ENCODE data around the gene MBNL3.

MBNL3 gene

DNA sequence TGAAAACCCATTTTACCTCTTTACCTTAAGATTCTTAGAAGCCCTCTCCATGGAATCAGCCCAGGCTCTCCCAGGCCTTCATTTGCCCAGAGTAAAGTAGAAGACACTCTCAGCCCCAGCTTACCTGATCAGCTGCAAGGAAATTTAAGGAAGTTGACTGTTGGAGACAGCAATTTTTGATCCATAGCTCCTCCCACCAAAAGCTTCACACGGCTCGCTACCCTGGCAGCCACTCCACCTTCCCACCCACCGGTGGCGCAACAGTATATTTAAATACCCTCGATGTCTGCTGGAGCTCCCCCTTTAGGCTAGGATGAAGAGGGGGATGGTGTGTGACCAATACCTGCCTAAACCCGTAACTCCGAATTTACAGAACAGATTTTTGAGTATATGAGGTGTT lies 75.4 kb downstream of the MBNL3 start:
- DNase-seq, result no peak

DNA sequence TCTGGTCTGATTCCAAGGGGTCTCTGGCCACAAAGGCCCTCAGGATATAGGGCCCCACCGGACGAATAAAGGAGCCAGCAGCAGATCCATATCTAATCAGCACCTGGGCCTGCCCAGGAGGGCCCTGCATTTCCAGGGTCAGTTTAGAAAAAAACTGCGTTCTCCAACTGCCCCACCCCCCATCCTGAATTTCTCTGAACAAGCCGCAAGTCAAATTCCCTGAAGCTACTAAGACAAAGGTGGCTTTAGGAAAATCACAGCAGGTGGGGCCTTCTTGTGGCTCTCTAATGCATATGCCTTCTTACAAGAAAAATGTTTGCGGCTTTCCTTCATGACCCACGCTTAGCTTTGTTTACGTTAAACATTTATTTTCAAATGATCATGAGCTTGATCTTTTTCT lies 76.6 kb downstream of the MBNL3 start:
- DNase-seq, result no peak

DNA sequence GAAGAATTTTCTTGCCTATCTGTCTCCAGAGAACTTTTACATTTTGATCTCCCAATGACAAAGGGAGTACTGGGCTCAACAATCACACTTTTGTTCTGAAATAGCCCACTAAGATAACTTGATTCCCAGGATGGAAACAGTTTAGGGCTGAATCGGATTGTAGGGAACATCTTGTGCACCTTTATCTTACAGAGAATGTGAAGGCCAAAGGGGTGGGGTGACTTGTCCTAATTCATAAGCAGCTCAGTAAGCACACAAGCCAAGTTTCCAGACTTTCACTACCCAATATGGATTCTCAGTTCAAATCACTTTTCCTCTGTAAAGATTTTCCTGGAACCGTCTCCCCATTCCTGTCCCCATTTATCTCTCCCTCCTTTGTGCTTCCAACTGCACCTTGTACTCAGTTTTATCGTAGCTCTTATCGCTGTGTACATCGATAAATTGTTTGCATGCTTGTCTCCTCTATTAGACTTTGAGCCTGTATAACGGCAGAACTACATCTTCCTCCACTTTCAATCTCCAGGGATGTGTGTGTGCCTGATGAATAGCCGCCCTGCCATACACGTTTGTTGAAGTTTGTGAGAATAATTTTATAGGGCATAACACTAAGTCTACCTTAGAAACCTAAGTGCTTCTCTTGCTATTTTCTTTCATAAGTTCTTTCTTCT lies 77.4 kb downstream of the MBNL3 start:
- DNase-seq, result no peak

DNA sequence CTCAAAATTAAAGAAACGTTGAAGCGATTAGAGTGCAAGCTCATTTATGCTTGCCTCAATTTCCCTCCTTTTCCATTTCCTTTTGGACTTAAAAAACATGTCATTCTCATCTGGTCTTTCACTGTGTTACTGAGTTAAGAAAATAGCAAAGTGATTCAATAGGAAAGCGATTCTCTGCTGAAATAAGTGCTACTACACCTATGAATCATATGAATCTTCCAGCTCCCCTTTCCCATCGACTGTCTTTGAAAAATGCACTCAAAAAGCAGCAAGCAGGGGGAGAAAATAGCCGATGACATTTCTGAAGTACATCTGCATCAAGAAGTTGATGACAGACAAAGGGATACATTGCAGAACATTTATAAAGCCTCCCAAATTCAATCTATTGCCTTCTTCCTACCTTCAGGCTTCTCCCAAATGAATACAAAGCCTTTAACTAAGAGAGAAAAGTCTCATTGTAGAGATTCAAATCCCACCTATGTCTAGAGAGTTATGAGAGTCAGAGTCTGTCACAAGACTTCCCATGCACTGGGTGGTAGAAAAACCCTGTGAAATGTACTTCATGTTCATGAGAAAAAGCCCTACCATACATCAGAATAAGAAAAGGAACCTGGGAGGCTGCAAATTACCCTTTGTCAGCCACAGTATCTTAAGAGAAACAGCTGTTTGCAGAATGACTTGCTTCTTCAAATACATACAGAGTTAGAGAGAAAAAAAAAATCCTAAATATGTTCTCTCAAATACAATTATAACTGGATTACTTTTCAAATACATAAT lies 78.9 kb downstream of the MBNL3 start:
- no peak for DNase-seq

DNA sequence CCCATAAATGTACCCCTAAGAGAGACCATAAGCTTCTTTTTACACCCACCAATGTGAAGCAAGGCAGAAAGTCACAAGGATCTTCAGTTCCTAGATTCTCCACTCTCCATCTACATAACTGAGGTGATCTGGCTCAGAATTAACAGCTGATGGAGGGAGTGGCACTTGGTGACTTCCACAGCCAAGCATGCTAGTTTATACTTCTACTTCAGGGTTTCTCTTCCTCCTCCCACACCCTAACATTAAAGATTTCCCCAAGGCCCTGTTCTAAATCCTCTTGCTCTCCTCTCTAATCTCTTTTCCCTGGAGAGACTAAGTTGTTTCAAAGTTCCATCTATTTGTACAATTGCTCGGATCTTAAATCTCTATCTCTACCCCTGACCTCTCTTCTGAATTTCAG lies 81.1 kb downstream of the MBNL3 start:
- DNase-seq, result no peak

DNA sequence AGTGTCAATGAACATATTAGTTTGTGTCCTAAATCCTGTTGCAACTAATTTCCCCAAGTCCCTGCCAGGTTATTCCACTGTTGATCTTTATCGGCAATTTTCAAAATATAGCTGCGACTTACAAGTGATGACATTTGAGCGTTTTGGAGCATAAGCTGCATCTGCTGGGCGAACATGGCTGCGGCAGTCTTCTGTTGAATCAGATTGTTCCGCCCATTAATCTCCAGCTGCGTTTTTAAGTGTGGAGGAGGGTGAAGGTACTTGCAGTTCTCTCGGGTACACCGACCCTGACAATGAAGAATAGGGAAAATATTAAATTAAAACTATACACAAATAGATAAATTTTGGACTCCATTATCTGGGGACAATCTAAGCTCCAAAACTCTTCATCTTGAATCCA lies 82.7 kb downstream of the MBNL3 start:
- no peak for DNase-seq

DNA sequence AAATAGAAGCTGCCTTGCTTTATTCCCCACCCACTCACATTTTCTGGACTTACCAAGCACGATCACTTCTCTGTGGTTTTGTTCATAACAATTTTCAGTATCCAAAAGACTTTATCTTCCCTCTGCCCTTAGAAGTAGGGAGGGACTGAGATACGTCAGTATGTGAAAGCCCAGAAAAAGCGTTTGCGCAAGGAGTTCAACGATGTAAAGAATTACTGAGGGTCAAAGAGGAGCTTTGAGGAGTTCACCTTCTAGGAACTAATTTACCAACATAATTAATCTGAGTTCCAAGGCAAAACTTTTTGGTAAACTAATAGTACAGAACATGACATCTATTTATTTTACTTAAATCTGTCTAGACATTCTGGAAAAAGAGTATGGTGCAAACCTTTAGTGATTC lies 84.6 kb downstream of the MBNL3 start:
- DNase-seq, result no peak

DNA sequence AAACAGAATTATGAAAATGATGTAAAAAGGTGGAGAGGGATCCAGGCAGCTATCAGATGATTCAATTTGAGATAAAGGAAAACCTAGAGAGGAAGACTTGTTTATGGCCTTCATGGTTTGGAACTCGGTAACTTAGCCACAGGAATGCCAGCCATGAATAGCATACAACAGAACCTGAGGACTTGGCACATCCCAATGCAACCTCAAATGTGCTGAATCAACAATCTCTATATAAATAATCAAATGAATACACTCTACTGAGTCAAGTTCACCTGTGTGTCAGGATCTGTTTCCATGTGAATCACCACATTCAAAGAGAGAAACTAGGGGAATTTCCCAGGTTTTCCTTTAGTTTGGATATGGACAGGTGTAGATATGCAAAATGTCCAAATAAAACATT lies 86.9 kb downstream of the MBNL3 start:
- no peak for DNase-seq

DNA sequence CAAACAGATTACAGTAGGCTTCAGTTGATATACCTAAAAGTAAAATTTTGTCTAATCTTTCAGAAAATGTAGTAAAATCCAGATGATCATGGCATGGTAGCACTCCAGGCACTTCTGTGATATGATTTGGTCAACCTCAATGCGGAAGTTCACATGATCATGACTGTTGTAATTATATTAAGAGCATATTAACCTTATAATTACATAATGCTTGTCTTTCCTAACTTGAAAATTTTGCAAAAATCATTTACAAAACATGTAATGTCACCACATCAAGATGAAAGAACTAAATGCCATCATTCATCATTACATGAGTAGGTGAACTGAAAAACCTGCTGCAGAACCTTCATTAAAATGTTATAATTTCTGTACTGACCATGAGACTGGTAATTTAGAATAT lies 88.1 kb downstream of the MBNL3 start:
- no peak for DNase-seq

DNA sequence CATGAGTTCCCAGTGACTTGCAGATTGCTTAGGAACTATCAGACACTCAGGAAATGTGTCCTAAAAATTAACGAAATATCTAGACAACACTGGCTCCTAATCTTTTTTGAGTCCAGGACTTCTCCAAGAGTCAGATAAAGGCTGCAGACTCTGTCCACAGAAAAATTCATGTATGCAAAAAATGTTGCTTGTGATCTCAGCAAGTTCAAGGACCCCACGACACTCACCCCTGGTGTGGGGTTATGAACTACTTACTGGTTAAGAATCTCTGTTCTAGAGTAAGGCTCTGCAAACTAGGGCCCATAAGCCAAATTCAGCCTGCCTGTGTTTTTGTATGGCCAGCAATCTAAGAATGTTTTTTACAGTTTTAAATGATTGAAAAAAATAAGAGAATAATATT lies 93.2 kb downstream of the MBNL3 start:
- DNase-seq, result no peak

DNA sequence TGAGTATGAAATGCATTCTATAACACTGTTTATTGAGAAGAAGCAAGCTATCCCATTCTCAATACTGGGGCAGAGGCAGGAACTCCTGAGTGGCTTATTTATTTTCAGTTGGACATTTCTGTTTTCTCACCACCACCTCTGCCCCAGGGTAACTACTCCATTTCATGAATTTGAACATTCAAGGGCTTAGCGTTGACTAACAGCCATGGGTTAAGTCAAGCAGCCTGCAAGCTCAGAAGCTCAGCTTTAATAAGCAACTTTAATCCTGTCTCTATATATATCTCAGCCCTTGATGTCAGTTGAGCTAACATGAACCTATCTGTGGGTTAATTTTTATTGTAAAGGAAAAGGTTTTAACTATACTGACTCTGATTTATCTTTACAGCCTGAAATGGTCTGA lies 93.8 kb downstream of the MBNL3 start:
- DNase-seq, result no peak

DNA sequence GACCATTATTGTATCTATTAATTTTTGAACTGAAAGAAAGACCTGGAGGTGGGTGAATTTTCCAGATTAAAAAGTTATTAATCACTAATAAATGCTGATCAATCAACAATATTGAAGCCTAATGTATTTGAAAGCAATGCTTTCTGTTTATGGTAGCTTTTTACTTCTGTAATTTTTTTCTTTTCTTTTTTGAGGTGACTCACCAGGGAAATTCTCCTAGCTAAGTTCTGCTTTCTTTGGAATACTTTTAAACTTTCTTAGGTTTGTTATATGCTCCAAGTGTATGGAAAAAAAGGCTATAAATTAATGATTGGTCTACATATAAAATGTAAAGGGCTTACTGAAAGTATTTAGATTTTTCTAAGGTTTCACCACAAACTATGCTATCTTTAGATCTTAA lies 94.2 kb downstream of the MBNL3 start:
- DNase-seq, result no peak

DNA sequence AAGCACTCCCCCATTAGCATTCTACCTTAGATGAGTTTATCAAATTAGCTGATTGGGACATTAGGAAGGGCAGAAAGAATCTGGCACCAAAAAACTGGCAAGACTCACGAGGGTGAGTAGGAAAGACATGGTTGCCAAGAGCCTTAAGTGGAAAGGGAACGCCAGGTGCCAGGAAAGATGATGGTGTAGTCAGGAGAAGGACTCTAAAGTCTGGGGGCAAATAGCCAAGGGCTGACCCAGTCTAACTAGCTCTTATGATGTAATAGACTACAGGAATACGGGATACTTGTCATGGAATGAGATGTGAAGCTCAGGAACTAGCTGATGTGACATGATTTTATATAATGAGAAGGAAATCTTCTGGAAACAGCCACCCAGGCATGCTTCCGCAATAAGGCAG lies 94.8 kb downstream of the MBNL3 start:
- DNase-seq, result no peak

DNA sequence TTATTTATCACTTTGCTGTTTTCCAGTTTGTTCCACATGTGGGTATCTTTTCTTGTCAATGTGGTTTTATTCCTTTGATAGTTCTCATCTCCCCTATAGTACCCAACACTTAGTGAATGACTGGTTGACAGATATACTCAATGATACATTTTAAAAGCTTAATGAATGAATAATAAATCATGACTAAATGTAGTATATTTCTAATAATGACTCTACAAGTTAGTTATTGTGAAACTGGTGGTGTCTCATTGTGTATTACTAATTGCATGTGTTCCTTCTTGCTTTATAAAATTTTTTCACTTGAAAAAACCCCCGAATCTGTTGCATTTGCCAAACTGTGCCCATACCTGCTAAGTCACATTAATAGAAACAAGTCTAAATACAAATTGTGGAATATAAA lies 95.4 kb downstream of the MBNL3 start:
- DNase-seq, result no peak

DNA sequence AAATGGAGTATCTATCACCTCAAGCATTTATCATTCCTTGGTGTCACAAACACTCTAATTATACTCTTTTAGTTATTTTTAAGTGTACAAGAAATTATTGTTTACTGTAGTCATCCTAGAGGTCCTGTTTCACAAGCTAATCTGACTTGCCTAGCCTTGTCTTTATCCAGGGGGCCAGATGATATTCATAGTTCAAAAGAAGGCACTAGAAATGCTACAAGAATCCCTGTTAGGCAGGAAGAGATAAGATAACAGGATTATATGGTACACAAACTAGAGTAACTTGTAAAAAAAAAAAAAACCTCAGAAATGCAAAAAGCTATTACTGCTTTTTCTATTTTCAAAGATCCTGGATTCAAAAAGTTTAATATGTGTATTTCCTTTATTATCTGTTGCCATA lies 95.8 kb downstream of the MBNL3 start:
- no peak for DNase-seq

DNA sequence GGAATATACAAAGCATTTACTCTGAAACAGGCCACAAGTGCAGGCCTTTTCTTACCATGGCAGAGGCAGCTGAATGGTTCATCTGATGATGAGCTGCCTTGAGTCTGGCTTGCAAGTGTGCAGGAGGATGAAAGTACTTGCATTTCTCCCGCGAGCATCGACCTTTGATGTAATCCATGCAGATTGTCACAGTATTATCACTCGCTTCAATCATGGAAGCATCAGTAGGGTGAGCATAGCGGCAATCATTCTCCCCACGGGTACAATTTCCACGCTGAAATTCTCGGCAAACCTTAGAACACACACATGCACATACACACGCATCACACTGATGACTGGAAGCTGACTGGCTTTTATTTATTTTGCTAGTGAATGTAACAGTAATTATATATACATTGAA lies 98.0 kb downstream of the MBNL3 start:
- DNase-seq, result no peak

DNA sequence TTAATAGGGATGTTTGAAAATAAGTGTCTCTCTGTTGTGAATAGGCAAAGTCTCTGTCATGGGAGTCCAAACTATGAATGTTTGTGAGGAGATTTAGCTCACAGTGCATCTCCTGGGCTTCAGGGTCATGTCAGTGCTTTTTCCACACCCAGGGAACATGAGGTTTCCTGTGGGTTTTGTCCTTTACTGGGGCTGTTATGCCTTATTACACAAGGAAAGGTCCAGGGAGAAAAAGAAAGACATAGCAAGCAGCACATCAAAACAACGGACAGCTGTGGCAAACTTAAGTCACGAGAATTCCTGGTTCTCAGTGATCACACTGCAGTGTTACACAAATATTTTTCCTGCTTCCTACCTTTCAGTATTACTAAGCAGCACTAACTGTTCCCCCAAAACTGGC lies 99.4 kb downstream of the MBNL3 start:
- DNase-seq, result no peak

DNA sequence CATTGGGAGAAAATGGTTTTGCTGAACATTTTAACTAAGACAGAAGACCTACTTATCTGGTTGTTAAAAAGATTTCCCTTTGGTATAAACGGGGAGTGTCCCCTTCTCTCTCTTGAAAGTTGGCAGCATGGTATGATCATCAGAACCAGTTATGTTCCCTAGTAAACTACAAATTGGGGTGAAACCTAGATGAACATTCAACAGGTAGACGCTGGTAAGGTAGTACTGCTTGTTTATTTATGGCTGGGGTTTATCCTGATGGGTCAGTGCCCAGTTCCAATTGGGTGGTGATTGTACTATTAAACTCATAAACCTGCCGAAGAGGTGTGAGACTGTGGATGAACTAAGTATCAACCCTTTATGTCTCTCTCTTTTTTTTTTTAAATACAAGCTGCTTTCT lies 100.5 kb downstream of the MBNL3 start:
- no peak for DNase-seq

DNA sequence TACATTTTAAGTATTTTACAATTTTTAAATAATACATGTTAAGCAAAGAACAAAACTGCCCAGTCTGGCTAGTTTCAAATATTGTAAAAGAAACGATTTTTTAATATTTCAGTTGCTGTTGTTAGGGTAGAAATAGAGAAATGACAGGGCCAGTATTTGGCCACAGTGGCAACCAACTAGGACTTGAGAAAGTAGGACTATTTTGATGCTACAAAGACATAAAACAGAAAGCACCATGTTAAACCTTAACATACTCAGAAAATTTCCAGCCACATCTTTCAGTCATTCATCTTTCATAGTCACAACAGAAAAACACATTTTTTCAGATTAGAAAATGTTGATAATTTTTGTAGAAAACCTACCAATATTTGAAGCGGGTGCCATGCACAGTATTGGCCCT lies 104.5 kb downstream of the MBNL3 start:
- DNase-seq, result no peak

DNA sequence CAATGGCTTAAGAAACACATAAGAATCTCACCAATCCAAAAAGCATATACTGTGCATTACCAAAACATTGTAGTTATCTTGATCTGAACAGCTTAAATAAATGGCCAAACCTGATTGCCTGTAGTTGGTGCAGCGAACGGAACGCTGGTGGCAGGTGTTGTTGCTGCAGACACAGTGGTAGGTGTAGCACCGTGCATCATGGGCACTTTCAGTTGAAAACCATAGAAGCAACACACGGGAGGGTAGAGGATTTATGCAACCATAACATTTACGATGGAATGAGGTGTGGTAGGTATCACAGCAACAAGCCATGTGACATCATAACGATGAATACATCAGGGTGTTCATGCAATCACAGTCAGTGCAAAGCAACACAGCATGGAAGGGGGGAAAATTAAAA lies 106.8 kb downstream of the MBNL3 start:
- no peak for DNase-seq

DNA sequence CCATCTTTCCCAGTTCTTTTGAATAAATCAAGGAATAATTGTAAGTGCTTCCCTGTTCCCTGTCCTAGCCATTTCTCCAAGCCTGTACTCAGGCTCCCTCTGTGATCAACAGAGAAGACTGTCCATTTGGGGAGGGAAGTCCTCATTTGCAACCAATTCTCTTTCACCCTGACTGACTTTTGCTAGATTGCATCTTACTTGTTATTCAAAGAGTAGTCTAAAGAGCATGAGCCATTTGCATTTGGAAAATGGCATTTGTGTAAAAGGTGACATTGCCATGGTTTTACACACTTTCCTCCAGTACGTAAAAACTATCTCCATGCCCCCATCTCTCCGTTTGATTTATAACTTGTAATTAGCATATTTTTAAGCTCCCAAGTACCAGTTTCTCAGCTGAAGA lies 110.6 kb downstream of the MBNL3 start:
- no peak for DNase-seq

DNA sequence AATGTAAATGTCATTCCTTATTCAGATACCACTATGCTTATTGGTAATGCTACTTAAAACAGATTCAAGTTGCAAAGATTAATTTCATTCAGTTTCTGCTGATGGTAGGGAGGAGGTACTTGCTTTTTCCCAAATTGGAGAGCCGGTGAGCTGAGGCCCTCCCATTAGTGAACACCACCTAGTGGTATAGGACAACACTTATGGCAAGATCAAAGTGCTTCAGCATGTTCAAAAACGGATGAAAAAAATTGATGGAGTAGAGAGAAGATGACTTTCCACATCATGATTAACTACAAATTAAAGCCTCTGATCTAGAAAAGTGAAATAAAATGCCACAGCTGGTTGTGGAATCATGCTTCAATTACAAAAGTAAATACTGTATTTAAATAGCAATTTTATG lies 112.9 kb downstream of the MBNL3 start:
- no peak for DNase-seq

DNA sequence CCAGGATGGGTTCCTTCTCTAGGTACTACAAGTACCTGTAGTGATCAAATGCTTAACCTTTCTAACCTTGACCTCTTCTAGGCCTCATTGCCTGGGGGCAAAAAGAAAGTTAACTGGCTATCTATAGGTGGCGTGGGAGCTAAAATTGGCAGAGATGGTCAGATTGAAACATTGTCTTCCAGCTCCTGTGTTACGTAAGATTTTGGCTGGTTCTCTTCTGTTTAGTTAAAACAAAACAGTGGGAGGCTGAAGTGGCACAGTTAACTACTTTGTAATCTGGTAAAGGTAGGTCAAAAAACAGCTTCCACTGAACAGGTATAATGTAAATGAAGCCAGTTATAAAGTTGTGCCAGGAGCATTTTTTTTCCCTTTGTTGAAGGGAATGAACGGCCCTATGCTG lies 115.2 kb downstream of the MBNL3 start:
- DNase-seq, result no peak

DNA sequence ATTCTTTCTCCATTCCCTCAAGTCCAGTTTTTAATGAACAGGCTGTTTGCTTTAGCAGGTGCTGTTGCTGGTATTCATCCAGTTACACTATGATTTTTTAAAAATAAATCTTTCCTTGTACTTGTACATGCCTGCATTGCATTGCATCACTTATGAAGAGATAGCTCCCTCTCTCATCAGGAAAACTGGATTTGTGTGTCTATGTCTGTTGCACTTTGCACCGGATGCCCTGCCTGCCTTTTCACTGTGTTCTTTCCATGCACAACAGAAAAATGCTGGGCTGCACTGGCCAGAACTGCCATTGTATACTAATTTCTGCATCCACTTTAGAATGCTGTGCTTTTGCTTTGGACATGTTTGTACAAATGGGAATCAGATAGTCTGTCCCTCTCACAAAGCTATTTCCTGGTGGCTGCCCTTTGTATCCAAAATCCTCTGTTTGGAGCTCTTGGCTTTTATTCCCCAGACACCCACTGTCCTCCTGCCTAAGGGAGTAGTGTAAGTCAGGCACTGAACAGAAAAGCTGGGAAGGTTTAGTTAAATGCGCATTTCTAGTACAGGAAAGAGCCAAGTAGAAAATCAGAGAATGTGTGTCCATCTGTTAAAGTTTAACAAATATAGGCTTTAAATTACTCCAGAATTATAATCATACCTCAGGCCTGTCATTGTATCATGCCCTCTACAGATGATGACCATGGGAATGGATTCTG lies 119.1 kb downstream of the MBNL3 start:
- DNase-seq, result no peak

All from activated gamma-delta T cell treated with Interleukin-2 at 50 U/mL for 16 hours (primary cell).